Endodermal cell (in vitro differentiated cells): ENCODE results near the gene ZNF473. TPM values are rescaled to one million over a fixed set of nuclear protein-coding genes. Genes with fewer than 3 reads are reported as not detected.

Experiments
- DNase-seq: peaks from one replicate; pipeline ENCODE4 v3.0.0-alpha.2; 2017
- H3K27ac ChIP-seq: 2 replicates; pipeline ENCODE4 v1.5.1; 2013; ENCODE audit warnings: mild to moderate bottlenecking, low read depth, low read length, moderate library complexity
- H3K27me3 ChIP-seq: 2 replicates; pipeline ENCODE4 v1.6.1; 2013; ENCODE audit warnings: mild to moderate bottlenecking, low read length, moderate library complexity; ENCODE audit not compliant: insufficient read depth, control insufficient read depth, poor library complexity, severe bottlenecking
- H3K36me3 ChIP-seq: 2 replicates; pipeline ENCODE4 v1.7.0; 2013; ENCODE audit warnings: mild to moderate bottlenecking, low read length, moderate library complexity; ENCODE audit not compliant: control insufficient read depth, insufficient read depth
- H3K4me1 ChIP-seq: one replicate; pipeline ENCODE4 v1.7.0; 2013; ENCODE audit warnings: low read length; ENCODE audit not compliant: control insufficient read depth, insufficient read depth
- H3K4me3 ChIP-seq: 2 replicates; pipeline ENCODE4 v1.5.1; 2013; ENCODE audit warnings: mild to moderate bottlenecking, low read length, moderate library complexity
- H3K9ac ChIP-seq: 2 replicates; pipeline ENCODE4 v1.6.1; 2013; ENCODE audit warnings: mild to moderate bottlenecking, low read length, moderate library complexity; ENCODE audit not compliant: poor library complexity, severe bottlenecking; ENCODE audit errors: extremely low read depth
- H3K9me3 ChIP-seq: 2 replicates; pipeline ENCODE4 v1.6.1; 2013; ENCODE audit warnings: mild to moderate bottlenecking, low read length, moderate library complexity; ENCODE audit not compliant: control insufficient read depth
- H3K27ac Mint-ChIP-seq: 2 replicates; pipeline ENCODE4 v1.8.0; 2020; ENCODE audit warnings: mixed read lengths
- H3K27me3 Mint-ChIP-seq: 2 replicates; pipeline ENCODE4 v1.8.0; 2021; ENCODE audit warnings: mild to moderate bottlenecking, mixed read lengths; ENCODE audit not compliant: insufficient read depth
- H3K36me3 Mint-ChIP-seq: 2 replicates; pipeline ENCODE4 v1.8.0; 2020; ENCODE audit warnings: low read depth, mixed read lengths
- H3K4me1 Mint-ChIP-seq: 2 replicates; pipeline ENCODE4 v1.8.0; 2020; ENCODE audit warnings: mixed read lengths
- H3K4me3 Mint-ChIP-seq: 2 replicates; pipeline ENCODE4 v1.8.0; 2020; ENCODE audit warnings: mild to moderate bottlenecking, moderate library complexity, mixed read lengths
- H3K9me3 Mint-ChIP-seq: 2 replicates; pipeline ENCODE4 v1.8.0; 2020; ENCODE audit warnings: mild to moderate bottlenecking, mixed read lengths
- WGBS, 2 experiments: methylation state at CpG; one replicate each; pipeline versions ENCODE4 v1.1.5 to v1.1.7; 2013; ENCODE audit warnings: missing lambda C conversion rate in 2 of 2, mixed read lengths in 1 of 2; ENCODE audit not compliant: insufficient coverage in 1 of 2, insufficient read length in 1 of 2; 5-methylcytosine and 5-hydroxymethylcytosine counted together
- total RNA-seq, 2 donors: library from RNA; stranded (reverse); fragmentation: NEBNext Ultra II Directional in 1 of 2; extraction: Animal tissue kit (Norgen Biotek cat#: 25700) in 1 of 2; gene quantifications; 2 replicates in 1 of 2; 3 replicates in 1 of 2; pipeline ENCODE4 v1.2.1, GENCODE V29; 2021
- TF ChIP-seq, protein P1 (sequence below): fragments of 200-600 bp; sonication (generic); conservative IDR thresholded peaks from 2 replicates; pipeline ENCODE4 v1.5.0; 2021; ENCODE audit warnings: antibody characterized with exemption, mild to moderate bottlenecking

Gene ZNF473
- total RNA-seq, 2 donors from 2014 or later, result 9.5 to 12.0 TPM

DNA sequence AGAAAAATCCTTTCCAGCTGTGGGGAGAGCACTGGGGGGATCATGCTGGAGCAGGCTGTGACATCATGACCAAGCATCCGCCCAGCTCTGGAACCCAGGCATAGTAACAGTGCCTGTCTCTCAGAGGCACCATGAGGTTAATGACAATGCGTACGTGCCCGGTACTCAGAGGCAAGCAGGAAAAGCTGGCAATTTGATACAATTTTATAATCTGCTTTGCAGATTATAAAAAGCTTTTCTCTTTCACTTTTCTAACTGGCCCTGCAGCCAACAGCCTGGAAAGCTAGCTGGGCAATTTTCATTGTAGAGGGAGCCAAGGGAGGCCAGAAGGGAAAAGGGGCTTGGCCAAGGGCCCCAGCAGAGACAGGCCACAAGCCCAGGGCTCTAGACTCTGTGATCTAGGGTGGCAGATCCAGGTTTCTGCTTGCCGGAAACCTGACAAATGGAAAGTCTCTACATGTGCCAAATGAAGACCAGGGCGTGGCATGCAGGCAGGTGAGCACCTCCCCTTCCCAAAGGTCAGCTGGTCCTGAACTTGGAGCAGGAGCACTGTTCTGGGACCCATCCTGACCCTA, 23.3 kb upstream of the ZNF473 start:
- H3K27me3 Mint-ChIP-seq, result no peaks in the 10 kb centered on the region
- TF ChIP-seq, protein P1, sequence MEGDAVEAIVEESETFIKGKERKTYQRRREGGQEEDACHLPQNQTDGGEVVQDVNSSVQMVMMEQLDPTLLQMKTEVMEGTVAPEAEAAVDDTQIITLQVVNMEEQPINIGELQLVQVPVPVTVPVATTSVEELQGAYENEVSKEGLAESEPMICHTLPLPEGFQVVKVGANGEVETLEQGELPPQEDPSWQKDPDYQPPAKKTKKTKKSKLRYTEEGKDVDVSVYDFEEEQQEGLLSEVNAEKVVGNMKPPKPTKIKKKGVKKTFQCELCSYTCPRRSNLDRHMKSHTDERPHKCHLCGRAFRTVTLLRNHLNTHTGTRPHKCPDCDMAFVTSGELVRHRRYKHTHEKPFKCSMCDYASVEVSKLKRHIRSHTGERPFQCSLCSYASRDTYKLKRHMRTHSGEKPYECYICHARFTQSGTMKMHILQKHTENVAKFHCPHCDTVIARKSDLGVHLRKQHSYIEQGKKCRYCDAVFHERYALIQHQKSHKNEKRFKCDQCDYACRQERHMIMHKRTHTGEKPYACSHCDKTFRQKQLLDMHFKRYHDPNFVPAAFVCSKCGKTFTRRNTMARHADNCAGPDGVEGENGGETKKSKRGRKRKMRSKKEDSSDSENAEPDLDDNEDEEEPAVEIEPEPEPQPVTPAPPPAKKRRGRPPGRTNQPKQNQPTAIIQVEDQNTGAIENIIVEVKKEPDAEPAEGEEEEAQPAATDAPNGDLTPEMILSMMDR, result no peak
- H3K4me3 Mint-ChIP-seq, result no peak overlapping the region
- no peaks in the 10 kb centered on the region for H3K9me3 Mint-ChIP-seq
- no peak for DNase-seq
- H3K27ac Mint-ChIP-seq, result no peak overlapping the region
- Histone ChIP-seq H3K4me3 (no peak overlapping the region), H3K27me3 (no peaks in the 10 kb centered on the region), H3K27ac (no peak overlapping the region), H3K9me3 (no peaks in the 10 kb centered on the region), H3K36me3 (peaks cover 37% of the 10 kb centered on the region), H3K9ac (no peak overlapping the region), H3K4me1 (no peaks in the 10 kb centered on the region)
- H3K4me1 Mint-ChIP-seq, result no peaks in the 10 kb centered on the region
- WGBS, 2 experiments, result 94 to 97% methylated on average over 6 of the region's 6 CpGs
- H3K36me3 Mint-ChIP-seq, result peaks cover 57% of the 10 kb centered on the region

DNA sequence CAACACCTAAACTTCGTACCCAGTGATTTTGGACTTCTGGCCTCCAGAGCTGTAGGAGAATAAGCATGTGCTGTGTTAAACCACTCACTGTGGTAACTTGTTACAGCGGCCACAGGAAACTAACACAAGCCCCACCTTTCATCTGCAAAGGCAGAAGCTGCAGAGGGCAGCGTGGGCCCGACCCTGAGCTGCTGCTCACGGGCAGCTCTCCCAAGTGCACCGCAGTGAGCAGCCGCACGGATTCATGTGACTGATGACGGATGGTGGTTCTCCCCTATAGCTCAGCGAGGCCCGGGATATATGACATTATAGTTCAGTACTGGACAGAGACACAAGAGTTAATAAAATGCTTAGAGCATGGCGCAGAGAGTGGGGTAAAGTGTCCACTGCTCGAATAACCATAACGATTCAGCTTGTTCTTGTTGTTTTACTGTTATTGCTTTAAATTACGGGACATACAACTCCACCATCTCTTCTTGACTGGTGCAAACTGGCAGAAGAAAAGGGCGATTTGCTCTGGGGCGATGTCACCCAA, 22.5 kb upstream of the ZNF473 start:
- no peaks in the 10 kb centered on the region for H3K9me3 ChIP-seq
- Mint-ChIP-seq H3K4me3 (no peak overlapping the region), H3K9me3 (no peaks in the 10 kb centered on the region), H3K27ac (no peak overlapping the region), H3K27me3 (no peaks in the 10 kb centered on the region), H3K36me3 (peaks cover 57% of the 10 kb centered on the region), H3K4me1 (no peaks in the 10 kb centered on the region)
- no peak overlapping the region for H3K4me3 ChIP-seq
- no peaks in the 10 kb centered on the region for H3K27me3 ChIP-seq
- no peak overlapping the region for H3K27ac ChIP-seq
- 92 to 94% methylated on average over 14 to 17 of the region's 17 CpGs for WGBS, 2 experiments
- H3K9ac ChIP-seq, result no peak overlapping the region
- TF ChIP-seq, protein P1, result no peak
- H3K4me1 ChIP-seq, result no peaks in the 10 kb centered on the region
- H3K36me3 ChIP-seq, result peaks cover 43% of the 10 kb centered on the region
- no peak for DNase-seq

DNA sequence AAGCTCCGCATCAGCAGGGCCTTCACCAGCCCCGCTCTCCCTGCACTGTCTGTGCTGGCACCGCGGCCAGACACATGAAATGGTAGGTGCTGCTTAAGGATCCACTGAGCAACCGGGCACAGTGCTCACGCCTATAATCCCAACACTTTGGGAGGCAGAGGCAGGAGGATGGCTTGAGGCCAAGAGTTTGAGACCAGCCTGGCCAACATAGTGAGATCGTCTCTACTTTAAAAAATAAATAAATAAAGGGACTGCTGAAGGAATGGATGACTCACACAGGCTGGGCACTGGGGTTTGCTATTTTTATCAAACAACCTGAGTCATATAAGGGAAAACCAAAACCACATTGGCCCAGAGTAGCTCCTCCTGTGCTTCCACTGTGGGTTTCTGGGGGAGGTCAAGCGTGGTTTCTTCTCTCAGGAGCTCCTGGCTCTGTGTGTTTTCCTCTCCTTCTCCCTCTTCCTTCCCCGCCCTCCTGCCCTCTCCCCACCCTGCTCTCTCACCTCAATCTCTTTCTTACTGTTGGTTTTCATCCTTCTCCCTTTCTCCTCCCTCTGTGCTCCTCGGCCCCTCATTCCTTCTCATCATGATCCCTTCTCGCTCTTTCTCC, 21.9 kb upstream of the ZNF473 start:
- Histone ChIP-seq H3K4me3 (no peak overlapping the region), H3K9ac (no peak overlapping the region), H3K4me1 (no peaks in the 10 kb centered on the region), H3K27me3 (no peaks in the 10 kb centered on the region), H3K27ac (no peak overlapping the region), H3K9me3 (no peaks in the 10 kb centered on the region), H3K36me3 (peaks cover 43% of the 10 kb centered on the region)
- TF ChIP-seq, protein P1, result no peak
- Mint-ChIP-seq H3K4me3 (no peak overlapping the region), H3K4me1 (no peaks in the 10 kb centered on the region), H3K9me3 (no peaks in the 10 kb centered on the region), H3K36me3 (peaks cover 58% of the 10 kb centered on the region), H3K27ac (no peak overlapping the region), H3K27me3 (no peaks in the 10 kb centered on the region)
- 87 to 91% methylated on average over 6 to 11 of the region's 11 CpGs for WGBS, 2 experiments
- no peak for DNase-seq
